Measurements from ENCODE around the gene ARL10.

Gene ARL10

DNA sequence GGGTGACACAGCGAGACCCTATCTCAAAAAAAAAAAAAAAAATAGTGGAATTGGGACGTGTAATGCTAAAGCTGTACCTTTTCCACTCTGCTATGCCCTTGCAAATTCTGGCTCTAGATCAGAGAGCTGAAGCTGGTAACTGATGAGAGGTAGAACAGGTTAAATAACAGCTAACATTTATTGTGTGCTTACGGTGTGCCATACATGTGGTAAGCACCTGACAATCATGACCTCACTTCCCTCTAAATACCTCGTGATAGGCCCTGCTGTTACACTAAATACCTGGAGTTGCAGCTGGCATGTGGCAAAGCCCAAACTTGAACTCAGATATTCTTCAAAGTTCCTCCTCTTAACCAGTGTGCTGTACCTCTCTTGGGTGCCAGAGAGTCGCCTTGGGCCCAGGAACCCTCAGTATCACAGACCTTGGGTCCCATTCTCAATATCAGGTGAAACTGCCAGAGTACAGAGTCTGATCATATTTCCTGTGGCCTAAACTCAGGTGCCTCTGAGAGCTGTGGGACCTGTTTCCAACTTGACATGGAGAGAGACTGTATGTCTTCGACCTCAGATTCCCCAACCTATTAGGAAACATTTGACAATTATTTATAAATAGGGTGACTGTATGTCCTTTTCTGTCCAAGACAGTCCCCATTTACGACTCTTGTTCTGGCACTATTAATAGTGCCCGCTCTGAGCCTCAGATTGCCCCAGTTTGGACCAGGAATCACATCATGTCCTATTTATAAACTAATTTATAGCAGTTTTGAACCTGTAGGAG lies 4.8 kb downstream of the ARL10 start:
- TF ChIP-seq, protein P1, sequence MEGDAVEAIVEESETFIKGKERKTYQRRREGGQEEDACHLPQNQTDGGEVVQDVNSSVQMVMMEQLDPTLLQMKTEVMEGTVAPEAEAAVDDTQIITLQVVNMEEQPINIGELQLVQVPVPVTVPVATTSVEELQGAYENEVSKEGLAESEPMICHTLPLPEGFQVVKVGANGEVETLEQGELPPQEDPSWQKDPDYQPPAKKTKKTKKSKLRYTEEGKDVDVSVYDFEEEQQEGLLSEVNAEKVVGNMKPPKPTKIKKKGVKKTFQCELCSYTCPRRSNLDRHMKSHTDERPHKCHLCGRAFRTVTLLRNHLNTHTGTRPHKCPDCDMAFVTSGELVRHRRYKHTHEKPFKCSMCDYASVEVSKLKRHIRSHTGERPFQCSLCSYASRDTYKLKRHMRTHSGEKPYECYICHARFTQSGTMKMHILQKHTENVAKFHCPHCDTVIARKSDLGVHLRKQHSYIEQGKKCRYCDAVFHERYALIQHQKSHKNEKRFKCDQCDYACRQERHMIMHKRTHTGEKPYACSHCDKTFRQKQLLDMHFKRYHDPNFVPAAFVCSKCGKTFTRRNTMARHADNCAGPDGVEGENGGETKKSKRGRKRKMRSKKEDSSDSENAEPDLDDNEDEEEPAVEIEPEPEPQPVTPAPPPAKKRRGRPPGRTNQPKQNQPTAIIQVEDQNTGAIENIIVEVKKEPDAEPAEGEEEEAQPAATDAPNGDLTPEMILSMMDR (conservative IDR thresholded peaks at IDR 0.05; ENCODE audit: low read depth), result no peak
- ChIA-PET POLR2A (ENCODE audit: low non-redundant PET) (interaction anchor here (0.6 kb wide), 1 partner anchor 19 kb away, joined by 4 read pairs; no protein-coding TSS in a partner anchor), CTCF (interaction anchor here (0.6 to 0.7 kb wide), 2 partner anchors 22 to 1961 kb away, joined by 3 read pairs; no protein-coding TSS in a partner anchor)
- DNase-seq (ENCODE audit: low spot score), result no peak
- H3K27ac ChIP-seq, result no peak overlapping the region

- ChIA-PET CTCF (interaction anchor here (0.6 to 0.7 kb wide), 3 partner anchors 46 to 692 kb away, joined by 3 to 5 read pairs (median 4); partner anchors contain the start of gene ZNF346), POLR2A (ENCODE audit: low non-redundant PET) (interaction anchor here (0.8 kb wide), 1 partner anchor 10 kb away, joined by 5 read pairs; the partner anchor contains the start of gene KIAA1191)
- DNase-seq (ENCODE audit: low spot score), result no peak
- H3K27ac ChIP-seq, result peak overlapping the region; percentile 8; the same call in 1 of the 2 replicates
- TF ChIP-seq, protein P1 (conservative IDR thresholded peaks at IDR 0.05; ENCODE audit: low read depth), result no peak
Observed at GRCh38 chr5:176371621-176372539, 6.6 kb downstream of the ARL10 start.

- ChIA-PET POLR2A (ENCODE audit: low non-redundant PET) (no interaction called here), CTCF (no interaction called here)
- DNase-seq (ENCODE audit: low spot score), result no peak
- no peak overlapping the region for H3K27ac ChIP-seq
- TF ChIP-seq, protein P1 (conservative IDR thresholded peaks at IDR 0.05; ENCODE audit: low read depth), result no peak
Observed at GRCh38 chr5:176373100-176373818, 8.0 kb downstream of the ARL10 start.

- POLR2A ChIA-PET (ENCODE audit: low non-redundant PET), result no interaction called here
- no peak for DNase-seq (ENCODE audit: low spot score)
- CTCF ChIA-PET, result interaction anchor here (0.7 kb wide), 1 partner anchor 209 kb away, joined by 4 read pairs; no protein-coding TSS in a partner anchor
- H3K27ac ChIP-seq, result no peak overlapping the region
- TF ChIP-seq, protein P1 (conservative IDR thresholded peaks at IDR 0.05; ENCODE audit: low read depth), result no peak
Observed at GRCh38 chr5:176379881-176380280, 14.6 kb downstream of the ARL10 start.

DNA sequence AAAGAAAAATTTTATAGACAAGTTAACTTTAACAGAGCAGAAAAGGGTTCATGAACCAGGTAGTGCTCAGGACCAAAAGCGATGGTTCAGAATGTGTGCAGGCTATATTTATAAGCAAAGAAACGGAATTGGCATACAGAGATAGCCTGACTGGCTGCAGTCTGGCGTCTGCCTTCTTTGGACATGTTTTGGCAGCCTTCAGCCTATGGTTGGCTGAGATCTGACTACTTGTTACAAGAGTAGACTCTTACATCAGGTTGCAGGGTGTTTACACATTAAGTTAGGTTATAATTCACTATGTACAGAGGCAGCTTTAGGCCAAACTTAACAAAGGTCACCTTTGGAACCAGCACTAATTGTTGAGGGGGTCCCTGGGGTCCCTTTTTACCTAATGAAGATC lies 16.1 kb downstream of the ARL10 start:
- ChIA-PET CTCF (interaction anchor here (1.1 kb wide), 1 partner anchor 71 kb away, joined by 3 read pairs; no protein-coding TSS in a partner anchor), POLR2A (ENCODE audit: low non-redundant PET) (no interaction called here)
- TF ChIP-seq, protein P1 (conservative IDR thresholded peaks at IDR 0.05; ENCODE audit: low read depth), result no peak
- DNase-seq (ENCODE audit: low spot score), result no peak
- no peak overlapping the region for H3K27ac ChIP-seq
